ENCODE measurements around the gene GRIA1.

DNA sequence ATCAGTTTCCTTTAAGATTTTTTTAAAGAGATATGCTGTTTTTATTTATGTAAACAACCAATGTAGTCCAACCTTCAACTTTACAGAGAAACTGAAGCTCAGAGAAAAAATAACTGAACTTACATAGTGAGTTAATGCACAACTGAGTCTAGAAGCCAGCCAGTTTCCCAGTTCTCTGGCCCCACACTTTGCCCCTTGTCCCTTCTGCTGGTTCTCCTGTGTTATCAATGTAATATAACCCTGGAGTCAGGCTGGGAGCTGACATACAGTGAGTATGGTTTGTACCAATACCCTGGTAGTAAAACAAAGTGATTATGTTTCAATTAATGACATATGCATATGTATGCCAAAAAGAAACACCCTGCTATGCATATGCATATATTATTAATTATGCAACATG, 32.2 kb upstream of the GRIA1 start:
- TF ChIP-seq, protein P1, sequence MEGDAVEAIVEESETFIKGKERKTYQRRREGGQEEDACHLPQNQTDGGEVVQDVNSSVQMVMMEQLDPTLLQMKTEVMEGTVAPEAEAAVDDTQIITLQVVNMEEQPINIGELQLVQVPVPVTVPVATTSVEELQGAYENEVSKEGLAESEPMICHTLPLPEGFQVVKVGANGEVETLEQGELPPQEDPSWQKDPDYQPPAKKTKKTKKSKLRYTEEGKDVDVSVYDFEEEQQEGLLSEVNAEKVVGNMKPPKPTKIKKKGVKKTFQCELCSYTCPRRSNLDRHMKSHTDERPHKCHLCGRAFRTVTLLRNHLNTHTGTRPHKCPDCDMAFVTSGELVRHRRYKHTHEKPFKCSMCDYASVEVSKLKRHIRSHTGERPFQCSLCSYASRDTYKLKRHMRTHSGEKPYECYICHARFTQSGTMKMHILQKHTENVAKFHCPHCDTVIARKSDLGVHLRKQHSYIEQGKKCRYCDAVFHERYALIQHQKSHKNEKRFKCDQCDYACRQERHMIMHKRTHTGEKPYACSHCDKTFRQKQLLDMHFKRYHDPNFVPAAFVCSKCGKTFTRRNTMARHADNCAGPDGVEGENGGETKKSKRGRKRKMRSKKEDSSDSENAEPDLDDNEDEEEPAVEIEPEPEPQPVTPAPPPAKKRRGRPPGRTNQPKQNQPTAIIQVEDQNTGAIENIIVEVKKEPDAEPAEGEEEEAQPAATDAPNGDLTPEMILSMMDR (IDR thresholded peaks at IDR 0.05) = no peak
- TF ChIP-seq POLR2A (IDR thresholded peaks at IDR 0.05) = no peak
- TF ChIP-seq EP300 (IDR thresholded peaks at IDR 0.05; ENCODE audit: low read depth) = no peak
- no peak for TF ChIP-seq POLR2AphosphoS5 (IDR thresholded peaks at IDR 0.05)

All from transverse colon (tissue), 4 donors.